ENCODE measurements around the gene PADI4.
A peak's percentile ranks its signal among the peaks of the same experiment; 100 is the strongest.

The PADI4 gene, protein sequence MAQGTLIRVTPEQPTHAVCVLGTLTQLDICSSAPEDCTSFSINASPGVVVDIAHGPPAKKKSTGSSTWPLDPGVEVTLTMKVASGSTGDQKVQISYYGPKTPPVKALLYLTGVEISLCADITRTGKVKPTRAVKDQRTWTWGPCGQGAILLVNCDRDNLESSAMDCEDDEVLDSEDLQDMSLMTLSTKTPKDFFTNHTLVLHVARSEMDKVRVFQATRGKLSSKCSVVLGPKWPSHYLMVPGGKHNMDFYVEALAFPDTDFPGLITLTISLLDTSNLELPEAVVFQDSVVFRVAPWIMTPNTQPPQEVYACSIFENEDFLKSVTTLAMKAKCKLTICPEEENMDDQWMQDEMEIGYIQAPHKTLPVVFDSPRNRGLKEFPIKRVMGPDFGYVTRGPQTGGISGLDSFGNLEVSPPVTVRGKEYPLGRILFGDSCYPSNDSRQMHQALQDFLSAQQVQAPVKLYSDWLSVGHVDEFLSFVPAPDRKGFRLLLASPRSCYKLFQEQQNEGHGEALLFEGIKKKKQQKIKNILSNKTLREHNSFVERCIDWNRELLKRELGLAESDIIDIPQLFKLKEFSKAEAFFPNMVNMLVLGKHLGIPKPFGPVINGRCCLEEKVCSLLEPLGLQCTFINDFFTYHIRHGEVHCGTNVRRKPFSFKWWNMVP

GRCh38 chr1:17307946-17308345, at the start of gene PADI4:
Gene PADI4, plus strand, starts transcription at chr1:17308197. Its CDS starts 26 bp downstream, at chr1:17308223.
- DNase-seq = peak; percentile 22

GRCh38 chr1:17258758-17259130, 49.3 kb upstream of the PADI4 start:
- DNase-seq = no peak

- no peak for DNase-seq
Measured at GRCh38 chr1:17259233-17259873, 48.6 kb upstream of the PADI4 start.

DNA sequence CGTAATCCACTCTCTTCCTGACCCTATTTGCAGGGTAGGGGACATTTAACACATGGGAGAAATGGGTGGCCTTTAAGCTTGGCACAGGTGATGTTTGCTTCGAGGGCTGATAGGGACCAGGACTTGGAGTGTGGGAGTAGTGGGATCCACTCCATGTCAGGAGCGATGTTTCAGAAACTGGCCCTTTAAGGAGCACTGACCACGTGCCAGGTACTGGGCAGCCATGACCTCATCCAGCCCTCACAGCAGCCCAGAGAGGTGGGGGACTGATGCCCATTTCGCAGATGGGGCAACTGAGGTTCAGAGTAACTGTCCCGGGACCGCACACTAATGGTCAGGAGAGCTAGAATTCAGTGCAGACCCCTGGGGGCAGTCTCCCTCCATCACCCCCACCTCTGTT, 47.7 kb upstream of the PADI4 start:
- DNase-seq = no peak

DNA sequence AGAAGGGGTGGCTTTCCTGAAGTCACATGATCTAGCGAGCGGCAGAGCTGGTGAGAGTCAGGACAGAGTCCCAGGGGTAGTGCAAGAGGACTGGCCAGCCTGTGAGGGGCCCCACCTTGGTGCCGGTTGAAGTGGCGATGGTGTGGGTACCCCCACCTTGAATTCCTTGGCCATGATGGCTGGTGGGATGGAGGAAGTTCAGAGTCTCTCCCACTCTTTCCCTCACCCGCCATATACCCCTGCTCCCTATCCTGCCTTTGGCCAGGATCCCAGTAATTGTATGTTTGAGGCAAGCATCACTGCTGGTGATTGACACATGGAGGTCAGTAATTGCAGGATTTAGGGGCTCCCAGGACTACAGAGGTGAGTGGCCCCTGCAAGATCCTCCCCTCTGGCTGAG, 47.3 kb upstream of the PADI4 start:
- DNase-seq = no peak

- no peak for DNase-seq
Measured at GRCh38 chr1:17263936-17264335, 44.1 kb upstream of the PADI4 start.

GRCh38 chr1:17264470-17264869, 43.5 kb upstream of the PADI4 start:
- DNase-seq = no peak

GRCh38 chr1:17265162-17265561, 42.8 kb upstream of the PADI4 start:
- no peak for DNase-seq

GRCh38 chr1:17265950-17266349, 42.0 kb upstream of the PADI4 start:
- no peak for DNase-seq

DNA sequence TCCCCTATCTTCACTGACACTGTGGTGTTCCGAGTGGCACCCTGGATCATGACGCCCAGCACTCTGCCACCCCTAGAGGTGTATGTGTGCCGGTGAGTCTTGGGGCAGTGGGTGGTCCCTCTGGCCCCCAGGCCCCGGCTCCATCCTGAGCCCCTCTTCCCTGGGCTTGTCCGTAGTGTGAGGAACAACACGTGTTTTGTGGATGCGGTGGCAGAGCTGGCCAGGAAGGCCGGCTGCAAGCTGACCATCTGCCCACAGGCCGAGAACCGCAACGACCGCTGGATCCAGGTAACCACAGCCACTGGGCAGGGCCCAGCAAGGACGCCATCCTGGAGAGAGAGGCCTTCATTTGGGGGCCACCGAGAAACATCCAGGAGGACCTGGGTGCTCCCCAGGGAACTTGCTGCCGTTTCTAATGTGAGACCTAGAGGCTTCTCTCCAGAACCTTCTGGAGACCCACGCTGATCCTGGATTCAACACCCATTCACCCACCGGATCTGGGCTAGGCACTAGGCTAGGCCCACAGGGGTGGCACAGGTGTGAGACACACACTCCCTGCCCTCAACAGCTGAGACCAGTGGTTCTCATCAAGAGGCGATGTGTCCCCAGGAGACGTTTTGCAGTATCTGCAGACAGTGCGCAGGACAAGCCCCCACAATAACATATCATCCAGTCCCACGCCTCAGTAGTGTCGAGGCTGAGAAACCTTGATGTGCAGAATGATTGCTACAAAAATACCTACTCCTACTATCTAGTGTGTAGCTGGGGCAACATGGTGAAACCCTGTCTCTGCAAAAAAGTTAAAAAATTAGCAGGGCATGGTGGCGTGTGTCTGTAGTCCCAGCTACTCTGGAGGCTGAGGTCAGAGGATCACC, 36.9 kb upstream of the PADI4 start:
- no peak for DNase-seq

DNA sequence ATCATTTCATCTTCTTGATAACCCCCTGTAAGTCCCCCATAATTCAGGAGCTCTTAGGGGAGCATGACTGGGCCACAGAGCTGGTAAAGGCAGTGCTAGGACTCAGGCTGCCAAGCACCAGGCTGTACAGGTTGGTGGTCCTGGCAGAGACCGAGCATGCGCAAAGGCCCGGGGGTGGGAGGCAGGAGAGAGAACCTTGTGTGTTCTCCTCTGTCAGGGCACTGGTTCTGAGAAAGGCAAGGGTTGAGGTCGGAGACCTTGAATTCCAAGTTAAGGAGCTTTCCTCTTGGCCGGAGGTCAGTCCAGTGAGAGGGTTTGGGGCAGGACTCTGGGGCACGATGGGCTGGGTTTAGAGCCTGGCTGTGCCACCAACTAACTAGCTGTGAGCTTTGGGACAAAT, 35.9 kb upstream of the PADI4 start:
- no peak for DNase-seq

DNA sequence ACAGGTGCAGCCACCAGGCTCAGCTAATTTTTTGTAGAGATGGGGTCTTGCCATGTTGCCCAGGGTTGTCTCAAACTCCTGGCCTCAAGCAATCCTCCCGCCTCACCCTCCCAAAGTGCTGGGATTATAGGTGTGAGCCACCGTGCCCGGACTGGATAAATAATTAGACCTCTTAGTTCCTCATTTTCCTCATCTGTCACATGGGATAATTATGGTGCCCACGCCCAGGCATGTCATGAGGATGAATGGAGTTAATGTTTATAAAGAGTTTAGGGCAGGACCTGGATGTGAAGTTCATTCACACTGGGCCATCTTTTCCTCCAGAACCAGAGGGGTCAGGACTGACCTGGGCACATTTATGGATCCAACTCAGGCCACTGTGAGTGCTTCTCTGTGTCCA, 35.4 kb upstream of the PADI4 start:
- no peak for DNase-seq

- no peak for DNase-seq
Measured at GRCh38 chr1:17273096-17273495, 34.9 kb upstream of the PADI4 start.

DNA sequence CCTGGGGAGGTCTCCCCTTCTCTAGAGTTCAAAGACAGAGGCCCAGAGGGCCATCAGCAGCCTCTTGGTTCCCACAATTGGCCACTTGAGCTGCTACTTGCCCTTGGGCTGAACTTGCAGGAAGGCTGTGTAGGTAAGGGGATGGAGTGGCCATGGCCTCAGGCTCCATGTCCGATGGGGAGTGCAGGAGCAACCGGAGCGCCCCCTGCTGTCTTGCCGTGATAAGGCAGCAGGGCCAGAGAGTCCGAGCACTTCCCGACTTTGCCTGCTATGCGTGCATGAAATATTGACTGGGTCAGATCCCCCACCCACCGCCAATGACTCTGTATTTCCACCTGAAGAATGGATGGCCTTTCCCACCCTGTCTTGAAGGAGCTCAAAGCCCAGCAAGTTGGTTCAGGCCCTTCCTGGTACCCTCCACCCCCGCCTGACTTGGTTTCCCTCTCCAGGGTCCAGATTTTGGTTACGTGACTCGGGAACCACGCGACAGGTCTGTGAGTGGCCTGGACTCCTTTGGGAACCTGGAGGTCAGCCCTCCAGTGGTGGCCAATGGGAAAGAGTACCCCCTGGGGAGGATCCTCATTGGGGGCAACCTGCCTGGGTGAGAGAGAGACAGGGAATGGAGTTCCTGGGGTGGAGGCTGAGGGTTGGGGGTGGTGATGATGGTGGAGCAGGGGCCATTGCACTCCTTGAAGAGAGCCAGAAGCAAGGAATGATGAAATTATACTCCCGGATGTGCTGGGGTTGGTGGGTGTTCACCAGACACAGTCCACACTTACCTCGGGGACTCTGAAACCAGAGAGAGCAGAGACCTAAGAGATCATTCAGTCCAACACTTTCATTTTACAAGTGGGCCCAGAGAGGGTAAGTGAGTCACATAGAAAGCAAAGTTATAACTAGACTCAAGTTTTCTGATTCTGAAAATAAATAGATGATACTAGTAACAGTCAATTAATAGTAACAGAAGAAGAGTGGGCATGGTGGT, 33.5 kb upstream of the PADI4 start:
- DNase-seq = peak; percentile 33

DNA sequence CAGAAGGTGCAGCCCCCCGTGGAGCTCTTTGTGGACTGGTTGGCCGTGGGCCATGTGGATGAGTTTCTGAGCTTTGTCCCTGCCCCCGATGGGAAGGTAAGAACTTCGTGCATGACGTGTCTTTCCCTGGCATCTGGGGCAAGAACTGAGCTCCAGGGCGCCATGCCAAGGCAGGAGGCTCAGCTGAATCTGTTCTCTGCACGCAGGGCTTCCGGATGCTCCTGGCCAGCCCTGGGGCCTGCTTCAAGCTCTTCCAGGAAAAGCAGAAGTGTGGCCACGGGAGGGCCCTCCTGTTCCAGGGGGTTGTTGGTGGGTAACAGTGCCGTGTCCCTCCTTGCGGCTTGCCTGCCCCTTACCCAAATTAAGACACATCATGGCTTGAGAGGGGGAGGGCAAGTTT, 31.4 kb upstream of the PADI4 start:
- peak; percentile 11 for DNase-seq

DNA sequence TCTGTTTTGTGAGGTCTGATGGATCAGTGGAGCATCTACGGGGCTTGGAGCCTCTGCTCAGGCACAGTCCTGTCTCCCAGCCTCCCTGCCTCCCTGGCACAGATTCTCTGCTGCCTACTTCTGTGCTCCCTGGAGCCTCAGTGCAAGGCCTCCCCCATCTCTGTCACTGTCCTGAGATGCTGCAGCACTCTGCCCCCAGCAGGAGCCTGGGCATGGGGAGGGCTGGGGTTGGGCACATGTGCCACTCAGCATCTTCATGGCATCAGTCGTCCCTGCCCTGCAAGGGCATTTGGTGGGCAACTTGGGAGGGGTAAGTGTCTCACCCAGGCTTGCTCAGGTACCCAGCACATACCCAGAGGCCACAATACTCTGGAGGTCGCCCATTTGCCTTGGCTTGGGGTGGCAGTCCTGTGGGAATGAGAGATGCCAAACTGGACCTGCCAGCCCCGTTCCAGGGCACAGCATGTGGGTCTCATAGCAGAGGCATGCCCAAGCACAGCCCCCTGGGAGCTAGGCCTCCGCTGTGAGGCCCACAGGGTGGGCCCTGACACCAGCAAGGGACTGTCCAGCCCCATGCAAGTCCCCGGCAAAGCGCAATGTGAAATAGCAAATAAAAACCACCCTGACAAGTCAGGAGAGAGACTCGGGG, 30.4 kb upstream of the PADI4 start:
- no peak for DNase-seq

DNA sequence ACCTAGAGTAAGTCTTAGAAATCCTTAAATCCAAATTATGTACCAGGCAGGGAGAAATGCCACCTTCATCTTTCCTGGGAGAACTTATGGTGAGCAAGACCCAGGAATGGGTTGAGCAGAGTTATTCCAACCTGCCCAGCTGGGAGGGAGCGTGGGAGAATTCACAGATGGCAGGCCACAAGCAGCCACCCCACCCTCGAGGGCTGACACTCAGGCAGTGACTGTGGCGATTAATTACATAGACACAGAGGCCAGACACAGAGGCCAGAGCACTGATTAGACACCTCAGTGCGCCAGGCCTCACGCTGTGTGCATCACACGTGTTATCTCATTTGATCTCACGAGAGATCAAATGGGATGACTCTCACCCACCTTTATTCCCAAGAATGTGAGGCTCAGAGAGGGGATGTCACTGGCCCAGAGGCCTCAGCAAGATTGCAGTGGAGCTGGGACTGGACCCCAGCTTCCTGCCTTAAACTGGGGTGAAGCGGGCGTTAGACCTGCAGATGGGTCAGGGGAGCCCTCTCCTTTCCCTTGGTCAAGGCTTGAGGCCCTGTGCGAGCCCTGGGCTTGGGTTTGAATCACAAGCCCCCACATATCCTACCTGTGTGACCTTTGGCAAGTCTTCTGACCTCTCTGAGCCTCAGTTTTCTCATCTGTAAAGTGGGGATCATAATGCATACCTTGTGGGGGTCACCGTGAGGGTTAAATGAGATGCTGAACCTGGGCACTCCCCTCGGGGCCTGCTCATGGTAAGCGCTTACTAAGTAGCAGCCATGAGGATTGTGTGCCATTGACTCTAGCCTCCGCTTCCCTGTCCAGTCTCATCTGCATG, 28.8 kb upstream of the PADI4 start:
- no peak for DNase-seq

DNA sequence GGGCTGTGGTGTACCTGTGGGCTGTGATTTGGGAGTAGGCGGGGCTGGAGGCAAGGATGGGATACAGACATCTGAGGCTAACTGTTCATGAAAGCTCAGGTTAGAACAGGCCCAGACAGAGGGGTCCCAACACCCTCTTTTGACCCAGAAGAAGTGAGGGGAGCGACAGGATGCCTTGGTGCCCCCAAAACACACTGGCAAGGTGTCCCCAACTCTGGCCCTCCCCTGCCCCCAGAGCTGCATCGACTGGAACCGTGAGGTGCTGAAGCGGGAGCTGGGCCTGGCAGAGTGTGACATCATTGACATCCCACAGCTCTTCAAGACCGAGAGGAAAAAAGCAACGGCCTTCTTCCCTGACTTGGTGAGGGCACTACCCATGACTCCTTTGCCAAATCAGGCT, 27.6 kb upstream of the PADI4 start:
- DNase-seq = no peak

- DNase-seq = no peak
Measured at GRCh38 chr1:17280894-17281293, 27.1 kb upstream of the PADI4 start.

DNA sequence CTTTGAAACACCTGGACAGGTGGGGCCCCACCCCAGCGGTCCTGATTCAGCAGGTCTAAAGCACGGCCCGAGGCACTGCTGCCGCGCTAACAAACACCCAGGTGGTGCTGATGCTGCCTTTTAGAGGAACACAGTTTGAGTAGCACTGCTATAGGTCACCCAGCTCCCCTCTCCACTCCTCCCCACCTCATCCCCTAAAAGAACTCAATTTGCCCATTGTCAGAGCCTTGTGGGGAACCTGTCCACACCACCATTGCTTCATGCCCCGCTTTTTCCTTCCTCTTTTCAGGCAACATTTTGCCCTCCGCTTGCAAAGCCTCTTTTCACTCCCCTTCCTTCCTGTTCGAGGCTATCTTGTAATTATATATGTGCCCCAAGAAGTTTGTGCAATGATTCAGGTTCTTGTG, 26.2 kb upstream of the PADI4 start:
- DNase-seq = peak; percentile 29

All from hematopoietic multipotent progenitor cell treated with erythropoietin and hydrocortisone succinate and interleukin-3 and kit ligand, for 8 days (in vitro differentiated cells).